ENCODE data around the gene TRNAU1AP. TPM values are rescaled to one million over a fixed set of nuclear protein-coding genes. Genes with fewer than 3 reads are reported as not detected.

TRNAU1AP gene
- total and polyA plus RNA-seq, 10 of the 15 experiments (the other 5 are each of a cell fraction or from before 2014, with no cell fraction given): 24.3 to 67.0 (median 31.8) TPM

DNA sequence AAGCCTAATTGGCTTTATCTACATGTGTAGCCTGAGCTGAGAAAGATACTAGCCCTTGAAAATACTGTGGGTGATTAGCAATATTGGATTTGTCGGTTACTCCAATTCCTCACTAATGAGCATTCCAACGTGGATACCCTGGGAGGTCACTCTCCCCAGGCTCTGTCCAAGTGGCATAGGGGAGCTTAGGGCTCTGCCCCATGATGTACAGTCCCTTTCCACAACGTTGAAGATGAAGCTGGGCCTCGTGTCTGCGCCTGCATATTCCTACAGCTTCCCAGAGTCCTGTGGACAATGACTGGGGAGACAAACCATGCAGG, 44.5 kb upstream of the TRNAU1AP start:
- H3K27ac ChIP-seq (ENCODE audit: control insufficient read depth, insufficient read depth): peak overlapping the region; percentile 94
- H3K9ac ChIP-seq (ENCODE audit: control insufficient read depth, insufficient read depth, low read length): peak overlapping the region; percentile 100
- peak overlapping the region; percentile 94 for H3K4me2 ChIP-seq (ENCODE audit: control insufficient read depth, insufficient read depth)
- CTCF ChIA-PET: interaction anchor here (0.6 to 8.9 kb wide), 8 partner anchors 8 to 259 kb away, joined by 3 to 58 read pairs (median 4); partner anchors contain the start of gene TAF12
- SMC1A ChIA-PET (ENCODE audit: uncharacterized antibody, unreplicated experiment): interaction anchor here (0.7 to 4.0 kb wide), 10 partner anchors 10 to 260 kb away, joined by 3 to 28 read pairs (median 4); no protein-coding TSS in a partner anchor
- BruUV-seq (replicated peaks): no TSS peak
- 1% methylated on average over 5 of the region's 5 CpGs for WGBS (ENCODE audit: insufficient coverage, insufficient replicate concordance, low lambda C conversion rate, missing lambda C conversion rate)
- FAIRE-seq: no peak
- ATAC-seq: no peak
- H4K20me1 ChIP-seq (ENCODE audit: control insufficient read depth, insufficient read depth): peaks cover 5% of the 10 kb centered on the region
- peaks cover 10% of the 10 kb centered on the region for H3K4me1 ChIP-seq (ENCODE audit: control insufficient read depth, insufficient read depth, low read length)
- TF ChIP-seq TARDBP (IDR thresholded peaks at IDR 0.05; ENCODE audit: borderline replicate concordance): no peak
- TF ChIP-seq SIX5 (IDR thresholded peaks at IDR 0.05; ENCODE audit: low read depth, low read length, severe bottlenecking): no peak
- TF ChIP-seq, protein P1, sequence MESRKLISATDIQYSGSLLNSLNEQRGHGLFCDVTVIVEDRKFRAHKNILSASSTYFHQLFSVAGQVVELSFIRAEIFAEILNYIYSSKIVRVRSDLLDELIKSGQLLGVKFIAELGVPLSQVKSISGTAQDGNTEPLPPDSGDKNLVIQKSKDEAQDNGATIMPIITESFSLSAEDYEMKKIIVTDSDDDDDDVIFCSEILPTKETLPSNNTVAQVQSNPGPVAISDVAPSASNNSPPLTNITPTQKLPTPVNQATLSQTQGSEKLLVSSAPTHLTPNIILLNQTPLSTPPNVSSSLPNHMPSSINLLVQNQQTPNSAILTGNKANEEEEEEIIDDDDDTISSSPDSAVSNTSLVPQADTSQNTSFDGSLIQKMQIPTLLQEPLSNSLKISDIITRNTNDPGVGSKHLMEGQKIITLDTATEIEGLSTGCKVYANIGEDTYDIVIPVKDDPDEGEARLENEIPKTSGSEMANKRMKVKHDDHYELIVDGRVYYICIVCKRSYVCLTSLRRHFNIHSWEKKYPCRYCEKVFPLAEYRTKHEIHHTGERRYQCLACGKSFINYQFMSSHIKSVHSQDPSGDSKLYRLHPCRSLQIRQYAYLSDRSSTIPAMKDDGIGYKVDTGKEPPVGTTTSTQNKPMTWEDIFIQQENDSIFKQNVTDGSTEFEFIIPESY (IDR thresholded peaks at IDR 0.05): no peak
- no peak for TF ChIP-seq SRF (IDR thresholded peaks at IDR 0.05; ENCODE audit: low read depth in 2 of 2, low read length in 2 of 2)
- peak; percentile 59 for TF ChIP-seq POLR2AphosphoS5 (IDR thresholded peaks at IDR 0.05; ENCODE audit: low read length)
- 0 out of 2 replicates have a peak, but pooled peaks have one; percentile 17 for TF ChIP-seq PML (IDR thresholded peaks at IDR 0.05; ENCODE audit: low read length)
- TF ChIP-seq POLR2A (IDR thresholded peaks at IDR 0.05; ENCODE audit: low read depth, low read length): peak; percentile 48; the same call in 1 of the 2 replicates
- TF ChIP-seq, protein P2, sequence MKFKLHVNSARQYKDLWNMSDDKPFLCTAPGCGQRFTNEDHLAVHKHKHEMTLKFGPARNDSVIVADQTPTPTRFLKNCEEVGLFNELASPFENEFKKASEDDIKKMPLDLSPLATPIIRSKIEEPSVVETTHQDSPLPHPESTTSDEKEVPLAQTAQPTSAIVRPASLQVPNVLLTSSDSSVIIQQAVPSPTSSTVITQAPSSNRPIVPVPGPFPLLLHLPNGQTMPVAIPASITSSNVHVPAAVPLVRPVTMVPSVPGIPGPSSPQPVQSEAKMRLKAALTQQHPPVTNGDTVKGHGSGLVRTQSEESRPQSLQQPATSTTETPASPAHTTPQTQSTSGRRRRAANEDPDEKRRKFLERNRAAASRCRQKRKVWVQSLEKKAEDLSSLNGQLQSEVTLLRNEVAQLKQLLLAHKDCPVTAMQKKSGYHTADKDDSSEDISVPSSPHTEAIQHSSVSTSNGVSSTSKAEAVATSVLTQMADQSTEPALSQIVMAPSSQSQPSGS (IDR thresholded peaks at IDR 0.05; ENCODE audit: low read length): peak; percentile 11; the same call in 1 of the 2 replicates
- peak; percentile 5; the same call in 1 of the 2 replicates for TF ChIP-seq CBFB (IDR thresholded peaks at IDR 0.05; ENCODE audit: low read depth)
- no peak for TF ChIP-seq ZNF622 (IDR thresholded peaks at IDR 0.05)
- TF ChIP-seq PAX5 (IDR thresholded peaks at IDR 0.05; ENCODE audit: borderline replicate concordance, low read depth, low read length): no peak
- peak; percentile 46; the same call in 1 of the 2 replicates for TF ChIP-seq BACH1 (IDR thresholded peaks at IDR 0.05; ENCODE audit: borderline replicate concordance)
- in situ Hi-C loops (cut with MboI) (no loop called here), intact Hi-C loops (cut with micrococcal nuclease; ENCODE audit: unreplicated experiment) (no loop called here)
- POLR2A ChIA-PET: interaction anchor here (0.6 to 8.7 kb wide), 9 partner anchors 9 to 263 kb away, joined by 3 to 81 read pairs (median 6); partner anchors contain the start of gene YTHDF2
- H3K4me3 ChIP-seq: peak overlapping the region; percentile 84
- no peak overlapping the region for H2AFZ ChIP-seq (ENCODE audit: control insufficient read depth, low read depth, low read length)
- H3K36me3 ChIP-seq (ENCODE audit: control insufficient read depth in 2 of 2, insufficient read depth in 2 of 2, low read length in 1 of 2): peaks cover 19 to 33% of the 10 kb centered on the region in 2 experiments
- peaks cover 58% of the 10 kb centered on the region for H3K79me2 ChIP-seq (ENCODE audit: control insufficient read depth, insufficient read depth, low read length)
- no peak for DNase-seq (ENCODE audit: low read depth, low spot score)
- H3K9me3 ChIP-seq (replicated peaks; ENCODE audit: control insufficient read depth, insufficient read depth, low read length): no peaks in the 10 kb centered on the region; the same call in 2 of the 3 replicates
- H3K27me3 ChIP-seq (replicated peaks in 1 of 2; ENCODE audit: control insufficient read depth in 2 of 2, insufficient read depth in 2 of 2, low read length in 1 of 2): no peaks in the 10 kb centered on the region
- RAD21 ChIA-PET (ENCODE audit: unreplicated experiment): interaction anchor here (0.7 to 3.8 kb wide), 4 partner anchors 92 to 137 kb away, joined by 3 to 16 read pairs (median 4); no protein-coding TSS in a partner anchor

Data from GM12878 (cell line).